Spleen (tissue), 7 donors: ENCODE measurements around the gene EFCAB5.

Experiments used
- CTCF ChIP-seq, 11 experiments: fragments of 200-600 bp in 7 of 11; fragments of 450-650 bp in 4 of 11; sonication (generic) in 4 of 11; IDR thresholded peaks in 8 of 11; conservative IDR thresholded peaks in 3 of 11; 1 replicate in 7 of 11; 2 replicates in 4 of 11; pipeline versions ENCODE4 v1.4.0 to v1.8.0; 2016 to 2021; ENCODE audit warnings: antibody characterized with exemption in 11 of 11, inconsistent platforms in 4 of 11, mild to moderate bottlenecking in 1 of 11
- POLR2A ChIP-seq, 3 donors: fragments of 450-650 bp; IDR thresholded peaks; one replicate each; pipeline ENCODE4 v1.5.1; 2017; ENCODE audit warnings: antibody characterized with exemption in 3 of 3, mild to moderate bottlenecking in 1 of 3
- donor health status: DM: no; HTN: no; CAD: no; lungs with moderate emphysema.
- donor health status: DM: no; HTN: no; CAD: no.
- donor health status: DM: no; HTN: no; CAD: no.

- TF ChIP-seq CTCF (IDR thresholded peaks at IDR 0.05 in 8 of 11, conservative IDR thresholded peaks at IDR 0.05 in 3 of 11) = no peak
- no peak for TF ChIP-seq POLR2A (IDR thresholded peaks at IDR 0.05)
Observed at GRCh38 chr17:30092886-30093285, 151.5 kb downstream of the EFCAB5 start.
